Bronchial epithelial cell (primary cell): ENCODE measurements around the gene AUTS2. TPM values are rescaled to one million over a fixed set of nuclear protein-coding genes. Genes with fewer than 3 reads are reported as not detected.

Experiments
- DNase-seq: peaks from one replicate; pipeline ENCODE4 v3.0.0-alpha.2; 2010; ENCODE audit warnings: low read depth
- FAIRE-seq: peaks from 2 replicates; lab custom pipeline; 2011; peaks lifted over from hg19 to GRCh38; lab: Jason Lieb, UNC
- H3K27me3 ChIP-seq: 2 replicates; pipeline ENCODE4 v1.5.1; 2011; ENCODE audit warnings: low read length; ENCODE audit not compliant: control insufficient read depth, insufficient read depth
- H3K36me3 ChIP-seq: 2 replicates; pipeline ENCODE4 v1.5.1; 2011; ENCODE audit warnings: low read length; ENCODE audit not compliant: control insufficient read depth, insufficient read depth
- H3K4me3 ChIP-seq: 2 replicates; pipeline ENCODE4 v1.5.1; 2011; ENCODE audit warnings: mild to moderate bottlenecking, low read depth, low read length, control low read depth
- CTCF ChIP-seq: IDR thresholded peaks from 2 replicates; pipeline ENCODE4 v1.5.1; 2011; ENCODE audit warnings: mild to moderate bottlenecking, moderate library complexity, low read length, control low read depth, inconsistent platforms; ENCODE audit not compliant: insufficient read depth, severe bottlenecking
- total RNA-seq: library from RNA; depleted of rRNA; stranded (reverse); fragments of >200 nt; gene quantifications from 2 replicates; pipeline ENCODE4 v1.2.1, GENCODE V29; 2014

Gene AUTS2
- total RNA-seq, 1 donor from 2014 or later: 9.5 TPM

- no peak for TF ChIP-seq CTCF
- DNase-seq (no peak), FAIRE-seq (no peak)
- Histone ChIP-seq H3K36me3 (no peaks in the 10 kb centered on the region), H3K27me3 (peaks cover 5% of the 10 kb centered on the region), H3K4me3 (no peak overlapping the region)
Measured at GRCh38 chr7:70830426-70830825, 1232.2 kb downstream of the AUTS2 start.

GRCh38 chr7:70833726-70834125, 1235.5 kb downstream of the AUTS2 start:
- FAIRE-seq (no peak), DNase-seq (peak; percentile 89)
- Histone ChIP-seq H3K27me3 (peaks cover 5% of the 10 kb centered on the region), H3K4me3 (no peak overlapping the region), H3K36me3 (no peaks in the 10 kb centered on the region)
- no peak for TF ChIP-seq CTCF

- H3K27me3 ChIP-seq: peaks cover 3% of the 10 kb centered on the region
- TF ChIP-seq CTCF: no peak
- DNase-seq (no peak), FAIRE-seq (no peak)
- H3K4me3 ChIP-seq: no peak overlapping the region
- no peaks in the 10 kb centered on the region for H3K36me3 ChIP-seq
Measured at GRCh38 chr7:70834424-70834823, 1236.1 kb downstream of the AUTS2 start.

- Histone ChIP-seq H3K27me3 (no peaks in the 10 kb centered on the region), H3K36me3 (no peaks in the 10 kb centered on the region), H3K4me3 (no peak overlapping the region)
- no peak for FAIRE-seq
- DNase-seq: no peak
- TF ChIP-seq CTCF: no peak
Measured at GRCh38 chr7:70835658-70836057, 1237.4 kb downstream of the AUTS2 start.

- FAIRE-seq (no peak), DNase-seq (no peak)
- TF ChIP-seq CTCF: no peak
Measured at GRCh38 chr7:70836279-70836678, 1238.0 kb downstream of the AUTS2 start.

GRCh38 chr7:70836946-70837345, 1238.7 kb downstream of the AUTS2 start:
- DNase-seq: no peak
- H3K36me3 ChIP-seq: no peaks in the 10 kb centered on the region
- no peak overlapping the region for H3K4me3 ChIP-seq
- TF ChIP-seq CTCF: no peak
- no peaks in the 10 kb centered on the region for H3K27me3 ChIP-seq
- no peak for FAIRE-seq

More at GRCh38 chr7:70836279-70836678, 1238.0 kb downstream of the AUTS2 start:
- Histone ChIP-seq H3K27me3 (no peaks in the 10 kb centered on the region), H3K4me3 (no peak overlapping the region), H3K36me3 (no peaks in the 10 kb centered on the region)
